Fibroblast of lung (primary cell): ENCODE measurements around the gene SSTR5. TPM values are rescaled to one million over a fixed set of nuclear protein-coding genes. Genes with fewer than 3 reads are reported as not detected.

ENCODE experiments used
- DNase-seq, 2 donors: peaks; one replicate each; pipeline versions ENCODE4 v3.0.0 to v3.0.0-alpha.2; 2010; ENCODE audit warnings: low read depth in 2 of 2
- H2AFZ ChIP-seq: 2 replicates; pipeline ENCODE4 v1.5.1; 2012; ENCODE audit warnings: low read length, control low read depth, inconsistent platforms
- H3K27ac ChIP-seq: 2 replicates; pipeline ENCODE4 v1.5.1; 2011; ENCODE audit warnings: low read length, control low read depth; ENCODE audit not compliant: insufficient read depth
- H3K27me3 ChIP-seq: 2 replicates; pipeline ENCODE4 v1.5.1; 2011; ENCODE audit warnings: mild to moderate bottlenecking, low read length; ENCODE audit not compliant: control insufficient read depth, insufficient read depth
- H3K36me3 ChIP-seq: 2 replicates; pipeline ENCODE4 v1.5.1; 2011; ENCODE audit warnings: low read length; ENCODE audit not compliant: control insufficient read depth, insufficient read depth
- H3K4me1 ChIP-seq: 2 replicates; pipeline ENCODE4 v1.5.1; 2011; ENCODE audit warnings: low read length; ENCODE audit not compliant: control insufficient read depth, insufficient read depth; ENCODE audit errors: extremely low read depth
- H3K4me2 ChIP-seq: 2 replicates; pipeline ENCODE4 v1.5.1; 2011; ENCODE audit warnings: low read length, control low read depth; ENCODE audit not compliant: insufficient read depth; ENCODE audit errors: extremely low read depth
- H3K4me3 ChIP-seq, 4 experiments: fragments of 200-600 bp in 1 of 4; sonication (generic) in 1 of 4; replicated peaks in 1 of 4; 2 replicates each; pipeline ENCODE4 v1.5.1; 2011 to 2016; ENCODE audit warnings: low read length in 4 of 4, low read depth in 3 of 4, mild to moderate bottlenecking in 3 of 4, control low read depth in 2 of 4, inconsistent platforms in 1 of 4, mixed read lengths in 1 of 4; ENCODE audit not compliant: insufficient read depth in 1 of 4; ENCODE audit errors: control extremely low read depth in 1 of 4
- H3K79me2 ChIP-seq: 2 replicates; pipeline ENCODE4 v1.5.1; 2012; ENCODE audit warnings: mild to moderate bottlenecking, low read length, inconsistent platforms; ENCODE audit not compliant: control insufficient read depth, insufficient read depth
- H3K9ac ChIP-seq: 2 replicates; pipeline ENCODE4 v1.5.1; 2011; ENCODE audit warnings: mild to moderate bottlenecking, low read length, control low read depth; ENCODE audit not compliant: insufficient read depth
- H3K9me3 ChIP-seq: 2 replicates; pipeline ENCODE4 v1.5.1; 2012; ENCODE audit warnings: low read depth, low read length; ENCODE audit not compliant: control insufficient read depth, insufficient read depth
- H4K20me1 ChIP-seq: 2 replicates; pipeline ENCODE4 v1.5.1; 2011; ENCODE audit warnings: low read length; ENCODE audit not compliant: control insufficient read depth, insufficient read depth; ENCODE audit errors: extremely low read depth
- CTCF ChIP-seq, 2 donors: IDR thresholded peaks in 1 of 2; conservative IDR thresholded peaks in 1 of 2; 1 replicate in 1 of 2; 2 replicates in 1 of 2; pipeline ENCODE4 v1.5.1; 2011 to 2012; ENCODE audit warnings: low read length in 2 of 2, control low read depth in 1 of 2, inconsistent platforms in 1 of 2, low read depth in 1 of 2, mild to moderate bottlenecking in 1 of 2
- EZH2 ChIP-seq: IDR thresholded peaks from 2 replicates; pipeline ENCODE4 v1.5.1; 2012; ENCODE audit warnings: low read length, control low read depth, mild to moderate bottlenecking; ENCODE audit errors: missing control alignments
- polyA plus RNA-seq, 2 donors: library from polyadenylated mRNA; depleted of rRNA in 1 of 2; stranded (reverse) in 1 of 2; unstranded in 1 of 2; fragments of >200 nt; gene quantifications; 2 replicates each; pipeline ENCODE4 v1.2.1, GENCODE V29; 2011 to 2012; ENCODE audit warnings: missing spikeins in 1 of 2
- total RNA-seq: library from RNA; depleted of rRNA; stranded (reverse); fragments of >200 nt; gene quantifications from 2 replicates; pipeline ENCODE4 v1.2.1, GENCODE V29; 2014

SSTR5 gene
- total and polyA plus RNA-seq, 2 donors (not counting 1 experiment from before 2014, with no cell fraction given): not detected

GRCh38 chr16:1050921-1051320 lies 21.6 kb upstream of the SSTR5 start:
- Histone ChIP-seq H3K36me3 (no peaks in the 10 kb centered on the region), H3K27ac (no peak overlapping the region), H3K4me1 (no peaks in the 10 kb centered on the region), H3K27me3 (no peaks in the 10 kb centered on the region), H2AFZ (no peak overlapping the region), H3K4me2 (no peak overlapping the region), H3K79me2 (no peaks in the 10 kb centered on the region), H4K20me1 (no peaks in the 10 kb centered on the region), H3K9ac (no peak overlapping the region), H3K4me3 (no peak overlapping the region), H3K9me3 (no peaks in the 10 kb centered on the region)
- TF ChIP-seq EZH2 (no peak), CTCF (conservative IDR thresholded peaks at IDR 0.05 in 1 of 2, IDR thresholded peaks at IDR 0.05 in 1 of 2; ENCODE audit: low read depth in 1 of 2, low read length in 2 of 2) (no peak)
- DNase-seq: no peak

- H3K36me3 ChIP-seq: no peaks in the 10 kb centered on the region
- no peak overlapping the region for H3K27ac ChIP-seq
- no peak overlapping the region for H3K4me2 ChIP-seq
- no peak overlapping the region for H3K4me3 ChIP-seq
- H3K79me2 ChIP-seq: no peaks in the 10 kb centered on the region
- no peak overlapping the region for H2AFZ ChIP-seq
- no peaks in the 10 kb centered on the region for H3K9me3 ChIP-seq
- H4K20me1 ChIP-seq: no peaks in the 10 kb centered on the region
- H3K9ac ChIP-seq: no peak overlapping the region
- TF ChIP-seq EZH2: no peak
- TF ChIP-seq CTCF (conservative IDR thresholded peaks at IDR 0.05 in 1 of 2, IDR thresholded peaks at IDR 0.05 in 1 of 2; ENCODE audit: low read depth in 1 of 2, low read length in 2 of 2): no peak
- no peaks in the 10 kb centered on the region for H3K27me3 ChIP-seq
- DNase-seq: no peak
- no peaks in the 10 kb centered on the region for H3K4me1 ChIP-seq
Observed at GRCh38 chr16:1051446-1051845, 21.1 kb upstream of the SSTR5 start.

GRCh38 chr16:1052721-1053120 lies 19.8 kb upstream of the SSTR5 start:
- TF ChIP-seq EZH2 (no peak), CTCF (conservative IDR thresholded peaks at IDR 0.05 in 1 of 2, IDR thresholded peaks at IDR 0.05 in 1 of 2; ENCODE audit: low read depth in 1 of 2, low read length in 2 of 2) (no peak)
- no peaks in the 10 kb centered on the region for H3K4me1 ChIP-seq
- H4K20me1 ChIP-seq: no peaks in the 10 kb centered on the region
- no peaks in the 10 kb centered on the region for H3K36me3 ChIP-seq
- no peaks in the 10 kb centered on the region for H3K27me3 ChIP-seq
- no peaks in the 10 kb centered on the region for H3K9me3 ChIP-seq
- no peak overlapping the region for H3K9ac ChIP-seq
- no peak overlapping the region for H2AFZ ChIP-seq
- DNase-seq: no peak
- no peak overlapping the region for H3K4me3 ChIP-seq
- H3K27ac ChIP-seq: no peak overlapping the region
- H3K79me2 ChIP-seq: no peaks in the 10 kb centered on the region
- H3K4me2 ChIP-seq: no peak overlapping the region
